Measurements from ENCODE around the gene COL13A1.

DNA sequence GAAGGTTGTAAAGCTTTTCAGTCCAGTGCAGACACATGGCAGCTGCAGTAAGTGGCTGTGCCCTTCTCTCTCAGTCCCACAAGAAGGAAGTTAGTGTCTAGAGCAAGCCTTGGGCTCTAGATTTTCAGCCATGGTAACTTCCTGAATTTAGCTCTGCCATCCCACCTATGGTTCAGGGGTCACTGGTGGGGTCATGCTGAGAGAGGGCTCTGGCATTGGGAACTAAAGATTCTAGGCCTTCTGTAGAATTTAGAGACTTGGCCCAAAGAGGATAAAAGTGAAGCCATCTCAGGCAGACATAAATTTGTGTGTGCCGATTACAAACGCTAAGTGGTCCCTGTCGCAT is 113.5 kb downstream of the COL13A1 start:
- TF ChIP-seq SP1 (IDR thresholded peaks at IDR 0.05) (no peak), TAF1 (conservative IDR thresholded peaks at IDR 0.05) (no peak), CTCF (IDR thresholded peaks at IDR 0.05; ENCODE audit: low read depth, low read length, missing input control) (no peak), RAD21 (IDR thresholded peaks at IDR 0.05) (no peak)
- TF ChIP-seq, protein P1, sequence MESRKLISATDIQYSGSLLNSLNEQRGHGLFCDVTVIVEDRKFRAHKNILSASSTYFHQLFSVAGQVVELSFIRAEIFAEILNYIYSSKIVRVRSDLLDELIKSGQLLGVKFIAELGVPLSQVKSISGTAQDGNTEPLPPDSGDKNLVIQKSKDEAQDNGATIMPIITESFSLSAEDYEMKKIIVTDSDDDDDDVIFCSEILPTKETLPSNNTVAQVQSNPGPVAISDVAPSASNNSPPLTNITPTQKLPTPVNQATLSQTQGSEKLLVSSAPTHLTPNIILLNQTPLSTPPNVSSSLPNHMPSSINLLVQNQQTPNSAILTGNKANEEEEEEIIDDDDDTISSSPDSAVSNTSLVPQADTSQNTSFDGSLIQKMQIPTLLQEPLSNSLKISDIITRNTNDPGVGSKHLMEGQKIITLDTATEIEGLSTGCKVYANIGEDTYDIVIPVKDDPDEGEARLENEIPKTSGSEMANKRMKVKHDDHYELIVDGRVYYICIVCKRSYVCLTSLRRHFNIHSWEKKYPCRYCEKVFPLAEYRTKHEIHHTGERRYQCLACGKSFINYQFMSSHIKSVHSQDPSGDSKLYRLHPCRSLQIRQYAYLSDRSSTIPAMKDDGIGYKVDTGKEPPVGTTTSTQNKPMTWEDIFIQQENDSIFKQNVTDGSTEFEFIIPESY (IDR thresholded peaks at IDR 0.05): no peak
